Fibroblast of pulmonary artery (primary cell): ENCODE measurements around the gene ZNF324B.

Experiments
- DNase-seq: peaks from one replicate; pipeline ENCODE4 v3.0.0-alpha.2; 2010; ENCODE audit warnings: low read depth
- H3K4me3 ChIP-seq: replicated peaks from 2 replicates; pipeline ENCODE4 v1.5.1; 2011; ENCODE audit warnings: low read depth, mild to moderate bottlenecking, control low read depth, low read length, moderate library complexity
- CTCF ChIP-seq: IDR thresholded peaks from 2 replicates; pipeline ENCODE4 v1.5.1; 2011; ENCODE audit warnings: mild to moderate bottlenecking, control low read depth, low read length, inconsistent platforms; ENCODE audit errors: missing control alignments

The ZNF324B gene

GRCh38 chr19:58477130-58477529, 25.7 kb downstream of the ZNF324B start:
- no peak for DNase-seq
- H3K4me3 ChIP-seq = peak overlapping the region; percentile 70

GRCh38 chr19:58477871-58478270, 26.4 kb downstream of the ZNF324B start:
- no peak for DNase-seq
- no peak overlapping the region for H3K4me3 ChIP-seq

More at GRCh38 chr19:58477130-58477529, 25.7 kb downstream of the ZNF324B start:
- TF ChIP-seq CTCF = no peak

GRCh38 chr19:58479303-58479702, 27.9 kb downstream of the ZNF324B start:
- H3K4me3 ChIP-seq = no peak overlapping the region
- TF ChIP-seq CTCF = no peak
- no peak for DNase-seq

More at GRCh38 chr19:58477871-58478270, 26.4 kb downstream of the ZNF324B start:
- TF ChIP-seq CTCF = no peak

GRCh38 chr19:58479736-58480480, 28.5 kb downstream of the ZNF324B start:
- DNase-seq = no peak
- H3K4me3 ChIP-seq = no peak overlapping the region
- TF ChIP-seq CTCF = no peak

GRCh38 chr19:58480481-58480830, 29.0 kb downstream of the ZNF324B start:
- DNase-seq = no peak
- H3K4me3 ChIP-seq = no peak overlapping the region
- no peak for TF ChIP-seq CTCF

- no peak for TF ChIP-seq CTCF
- DNase-seq = no peak
- H3K4me3 ChIP-seq = no peak overlapping the region
Observed at GRCh38 chr19:58480831-58481230, 29.4 kb downstream of the ZNF324B start.

GRCh38 chr19:58482372-58482771, 30.9 kb downstream of the ZNF324B start:
- no peak for TF ChIP-seq CTCF
- no peak overlapping the region for H3K4me3 ChIP-seq
- no peak for DNase-seq
